HG03039 (cell line): Measurements from ENCODE around the gene BAAT.

Source experiments
- ATAC-seq: cut with Tn5 transposase; IDR thresholded peaks from one replicate; pipeline ENCODE4 v1.9.1; 2021; ENCODE audit warnings: mild to moderate bottlenecking, moderate library complexity; ENCODE audit not compliant: unreplicated experiment

The BAAT gene

GRCh38 chr9:101324245-101324804, 60.5 kb downstream of the BAAT start:
- ATAC-seq = no peak

- ATAC-seq = no peak
These were observed 61.7 kb downstream of the BAAT start for GRCh38 chr9:101323129-101323528.

- ATAC-seq = no peak
These were observed 67.1 kb downstream of the BAAT start for GRCh38 chr9:101317735-101318134.

- ATAC-seq = no peak
These were observed 69.7 kb downstream of the BAAT start for GRCh38 chr9:101315112-101315450.

- no peak for ATAC-seq
These were observed 72.1 kb downstream of the BAAT start for GRCh38 chr9:101312661-101313060.

- peak; percentile 74 for ATAC-seq
These were observed 72.9 kb downstream of the BAAT start for GRCh38 chr9:101311758-101312420.

GRCh38 chr9:101311191-101311590, 73.6 kb downstream of the BAAT start:
- ATAC-seq = no peak
